Lower leg skin (tissue), 3 donors: ENCODE results near the gene STX1B.

Source experiments
- POLR2A ChIP-seq, 2 donors: fragments of 450-650 bp; IDR thresholded peaks; one replicate each; pipeline ENCODE4 v1.6.1; 2016 to 2017; ENCODE audit warnings: antibody characterized with exemption in 2 of 2, mild to moderate bottlenecking in 1 of 2, moderate library complexity in 1 of 2
- TF ChIP-seq, protein P1 (sequence below), 3 donors: fragments of 450-650 bp; IDR thresholded peaks; one replicate each; pipeline ENCODE4 v1.5.1; 2016; ENCODE audit warnings: antibody characterized with exemption in 3 of 3, mild to moderate bottlenecking in 3 of 3, moderate library complexity in 2 of 3

GRCh38 chr16:30969246-30969842 lies 41.1 kb downstream of the STX1B start:
- no peak for TF ChIP-seq POLR2A (IDR thresholded peaks at IDR 0.05)
- TF ChIP-seq, protein P1, sequence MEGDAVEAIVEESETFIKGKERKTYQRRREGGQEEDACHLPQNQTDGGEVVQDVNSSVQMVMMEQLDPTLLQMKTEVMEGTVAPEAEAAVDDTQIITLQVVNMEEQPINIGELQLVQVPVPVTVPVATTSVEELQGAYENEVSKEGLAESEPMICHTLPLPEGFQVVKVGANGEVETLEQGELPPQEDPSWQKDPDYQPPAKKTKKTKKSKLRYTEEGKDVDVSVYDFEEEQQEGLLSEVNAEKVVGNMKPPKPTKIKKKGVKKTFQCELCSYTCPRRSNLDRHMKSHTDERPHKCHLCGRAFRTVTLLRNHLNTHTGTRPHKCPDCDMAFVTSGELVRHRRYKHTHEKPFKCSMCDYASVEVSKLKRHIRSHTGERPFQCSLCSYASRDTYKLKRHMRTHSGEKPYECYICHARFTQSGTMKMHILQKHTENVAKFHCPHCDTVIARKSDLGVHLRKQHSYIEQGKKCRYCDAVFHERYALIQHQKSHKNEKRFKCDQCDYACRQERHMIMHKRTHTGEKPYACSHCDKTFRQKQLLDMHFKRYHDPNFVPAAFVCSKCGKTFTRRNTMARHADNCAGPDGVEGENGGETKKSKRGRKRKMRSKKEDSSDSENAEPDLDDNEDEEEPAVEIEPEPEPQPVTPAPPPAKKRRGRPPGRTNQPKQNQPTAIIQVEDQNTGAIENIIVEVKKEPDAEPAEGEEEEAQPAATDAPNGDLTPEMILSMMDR (IDR thresholded peaks at IDR 0.05) = no peak
